KMS-11 (cell line): ENCODE measurements around the gene CABLES1.

Source experiments
- H2AFZ ChIP-seq: fragments of 200-600 bp; sonication (generic); 2 replicates; pipeline ENCODE4 v1.6.1; 2016; ENCODE audit warnings: antibody characterized with exemption, mixed run types, low read depth
- H3K27ac ChIP-seq: fragments of 200-600 bp; sonication (generic); 2 replicates; pipeline ENCODE4 v1.6.1; 2016; ENCODE audit warnings: mild to moderate bottlenecking, mixed run types
- H3K27me3 ChIP-seq: fragments of 200-600 bp; sonication (generic); 2 replicates; pipeline ENCODE4 v1.6.1; 2017; ENCODE audit warnings: mild to moderate bottlenecking, low read depth, mixed run types, moderate library complexity; ENCODE audit not compliant: insufficient read depth
- H3K36me3 ChIP-seq: fragments of 200-600 bp; sonication (generic); 2 replicates; pipeline ENCODE4 v1.6.1; 2017; ENCODE audit warnings: mild to moderate bottlenecking, mixed run types; ENCODE audit not compliant: insufficient read depth
- H3K4me1 ChIP-seq: fragments of 200-600 bp; sonication (generic); 2 replicates; pipeline ENCODE4 v1.6.1; 2016; ENCODE audit warnings: mild to moderate bottlenecking, low read depth, mixed run types; ENCODE audit not compliant: poor library complexity, severe bottlenecking
- H3K4me2 ChIP-seq: fragments of 200-600 bp; sonication (generic); 2 replicates; pipeline ENCODE4 v1.7.0; 2016; ENCODE audit warnings: mild to moderate bottlenecking, mixed run types
- H3K4me3 ChIP-seq: fragments of 200-600 bp; sonication (generic); IDR thresholded peaks from 2 replicates; pipeline ENCODE4 v1.6.1; 2017; ENCODE audit warnings: low read depth, low read length, mixed read lengths; ENCODE audit not compliant: insufficient read depth
- H3K79me2 ChIP-seq: fragments of 200-600 bp; sonication (generic); 2 replicates; pipeline ENCODE4 v1.6.1; 2016; ENCODE audit warnings: low read depth, mixed run types; ENCODE audit not compliant: insufficient read depth
- H3K9ac ChIP-seq: fragments of 200-600 bp; sonication (generic); 2 replicates; pipeline ENCODE4 v1.6.1; 2016; ENCODE audit warnings: mild to moderate bottlenecking, mixed run types
- H4K20me1 ChIP-seq: fragments of 200-600 bp; sonication (generic); 2 replicates; pipeline ENCODE4 v1.6.1; 2016; ENCODE audit warnings: mild to moderate bottlenecking, mixed run types; ENCODE audit not compliant: insufficient read depth
- CTCF ChIP-seq: fragments of 200-600 bp; sonication (generic); conservative IDR thresholded peaks from 2 replicates; pipeline ENCODE4 v1.6.1; 2017; ENCODE audit warnings: low read depth, mild to moderate bottlenecking, antibody characterized with exemption, low read length, moderate library complexity, mixed read lengths

The CABLES1 gene

DNA sequence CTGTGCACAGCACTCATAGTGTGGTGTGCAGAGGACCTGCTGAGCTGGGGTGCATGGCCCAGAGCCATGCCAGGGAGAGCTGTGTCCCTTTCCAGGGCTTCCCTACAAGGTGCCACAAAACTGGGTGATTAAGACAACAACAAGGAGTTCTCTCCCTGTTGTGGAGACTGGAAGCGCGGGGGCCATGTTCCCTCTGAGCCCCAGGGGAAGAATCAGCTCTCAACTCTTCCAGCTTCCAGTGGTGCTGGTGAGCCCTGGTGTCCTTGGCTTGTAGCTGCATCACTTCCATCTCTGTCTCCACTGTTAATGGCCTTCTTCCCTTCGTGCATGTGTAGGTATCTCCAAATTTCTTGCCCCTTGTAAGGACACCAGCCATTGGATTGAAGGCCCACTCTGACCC is 73.3 kb downstream of the CABLES1 start:
- Histone ChIP-seq H3K4me2 (no peak overlapping the region), H3K4me3 (no peak overlapping the region), H3K79me2 (peaks cover 18% of the 10 kb centered on the region; the same call in 1 of the 2 replicates), H3K36me3 (peaks cover 11% of the 10 kb centered on the region; the same call in 1 of the 2 replicates), H3K27me3 (no peaks in the 10 kb centered on the region), H2AFZ (no peak overlapping the region), H3K9ac (no peak overlapping the region), H4K20me1 (no peaks in the 10 kb centered on the region), H3K4me1 (peaks cover 77% of the 10 kb centered on the region), H3K27ac (peak overlapping the region; percentile 3; the same call in 1 of the 2 replicates)
- no peak for TF ChIP-seq CTCF

GRCh38 chr18:23209031-23209430 is 73.7 kb downstream of the CABLES1 start:
- H3K4me2 ChIP-seq = no peak overlapping the region
- H3K79me2 ChIP-seq = peaks cover 18% of the 10 kb centered on the region; the same call in 1 of the 2 replicates
- peak overlapping the region; percentile 3; the same call in 1 of the 2 replicates for H3K27ac ChIP-seq

DNA sequence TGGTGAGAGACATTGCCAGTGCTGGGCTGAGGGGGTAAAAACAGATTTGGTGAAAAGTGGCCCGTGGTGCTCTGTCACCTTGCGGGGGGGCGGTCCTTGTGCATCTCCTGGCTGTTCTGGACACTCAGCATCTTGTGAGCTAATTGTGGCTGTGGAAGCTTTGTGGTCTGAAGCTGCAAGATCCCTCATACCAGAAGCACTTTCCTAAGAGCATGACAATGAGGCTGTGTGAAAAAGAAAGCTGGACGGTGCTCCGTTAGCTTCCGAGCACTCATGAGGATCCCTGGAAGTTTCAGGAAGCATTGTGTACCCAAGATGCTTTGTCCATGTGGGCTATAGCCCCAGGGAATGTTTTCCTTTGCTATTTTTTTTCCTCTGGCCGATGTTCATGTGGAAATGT is 74.5 kb downstream of the CABLES1 start:
- peaks cover 13% of the 10 kb centered on the region; the same call in 1 of the 2 replicates for H3K79me2 ChIP-seq
- H3K27ac ChIP-seq = peak overlapping the region; percentile 3; the same call in 1 of the 2 replicates
- H3K4me1 ChIP-seq = peaks cover 73% of the 10 kb centered on the region
- no peak overlapping the region for H3K4me3 ChIP-seq
- H3K9ac ChIP-seq = no peak overlapping the region
- peaks cover 14% of the 10 kb centered on the region; the same call in 1 of the 2 replicates for H3K36me3 ChIP-seq
- TF ChIP-seq CTCF = no peak
- H4K20me1 ChIP-seq = no peaks in the 10 kb centered on the region
- H2AFZ ChIP-seq = no peak overlapping the region
- H3K4me2 ChIP-seq = no peak overlapping the region
- H3K27me3 ChIP-seq = no peaks in the 10 kb centered on the region

More at GRCh38 chr18:23209031-23209430, 73.7 kb downstream of the CABLES1 start:
- no peak for TF ChIP-seq CTCF
- no peak overlapping the region for H3K9ac ChIP-seq
- peaks cover 11% of the 10 kb centered on the region; the same call in 1 of the 2 replicates for H3K36me3 ChIP-seq
- no peak overlapping the region for H2AFZ ChIP-seq
- no peak overlapping the region for H3K4me3 ChIP-seq
- no peaks in the 10 kb centered on the region for H3K27me3 ChIP-seq
- H4K20me1 ChIP-seq = no peaks in the 10 kb centered on the region
- peaks cover 78% of the 10 kb centered on the region for H3K4me1 ChIP-seq

GRCh38 chr18:23210526-23210925 is 75.2 kb downstream of the CABLES1 start:
- no peaks in the 10 kb centered on the region for H3K27me3 ChIP-seq
- H2AFZ ChIP-seq = no peak overlapping the region
- H3K4me3 ChIP-seq = no peak overlapping the region
- peaks cover 75% of the 10 kb centered on the region for H3K4me1 ChIP-seq
- no peak overlapping the region for H3K27ac ChIP-seq
- peaks cover 18% of the 10 kb centered on the region; the same call in 1 of the 2 replicates for H3K36me3 ChIP-seq
- H3K4me2 ChIP-seq = no peak overlapping the region
- no peaks in the 10 kb centered on the region for H4K20me1 ChIP-seq
- no peak overlapping the region for H3K9ac ChIP-seq
- peaks cover 13% of the 10 kb centered on the region; the same call in 1 of the 2 replicates for H3K79me2 ChIP-seq
- no peak for TF ChIP-seq CTCF
